ENCODE results near the gene EFCAB6.

Gene EFCAB6

DNA sequence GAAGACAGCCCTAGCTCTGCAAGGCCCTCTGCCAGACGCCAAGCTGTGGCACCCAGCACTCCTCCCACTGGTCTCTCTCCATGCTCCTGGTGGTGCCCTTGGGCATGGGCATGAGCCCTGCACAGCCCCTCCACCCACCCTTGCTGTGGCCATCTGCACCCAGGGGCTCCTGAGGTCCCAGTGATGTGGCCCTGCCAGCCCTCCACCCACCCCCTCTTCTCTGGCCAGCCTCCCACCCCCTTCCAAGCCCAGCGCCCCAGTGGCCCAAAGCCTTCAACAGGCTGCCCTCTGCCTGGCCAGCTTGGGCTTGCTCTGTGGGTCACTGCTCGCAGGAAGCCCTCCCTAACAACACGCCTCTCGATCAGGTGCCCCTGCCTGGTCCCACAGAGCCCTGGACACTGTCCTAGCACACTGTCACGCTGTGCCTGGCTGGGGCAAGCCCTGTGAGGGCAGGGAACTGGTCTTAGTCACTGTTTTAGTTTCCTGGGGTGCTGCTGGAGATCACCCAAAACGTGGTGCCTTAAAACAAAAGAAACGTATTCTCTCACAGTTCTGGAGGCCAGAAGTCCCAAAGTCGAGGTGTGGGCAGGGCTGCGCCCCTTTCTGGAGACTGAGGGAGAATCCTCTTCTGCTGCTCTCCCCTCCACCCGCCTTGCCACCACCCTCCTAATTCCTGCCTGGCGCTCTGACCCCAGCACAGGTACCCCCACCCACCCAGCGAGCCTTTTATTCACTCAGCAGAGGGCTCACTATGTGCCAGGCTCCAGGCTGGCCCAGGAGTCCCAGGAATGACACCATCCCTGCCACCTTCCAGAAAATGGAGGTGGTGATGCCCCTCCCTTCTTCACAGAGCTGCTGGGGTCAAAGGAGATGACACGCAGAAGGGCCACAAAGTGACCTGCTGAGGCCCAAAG is 35.5 kb upstream of the EFCAB6 start:
- no peak for DNase-seq

DNA sequence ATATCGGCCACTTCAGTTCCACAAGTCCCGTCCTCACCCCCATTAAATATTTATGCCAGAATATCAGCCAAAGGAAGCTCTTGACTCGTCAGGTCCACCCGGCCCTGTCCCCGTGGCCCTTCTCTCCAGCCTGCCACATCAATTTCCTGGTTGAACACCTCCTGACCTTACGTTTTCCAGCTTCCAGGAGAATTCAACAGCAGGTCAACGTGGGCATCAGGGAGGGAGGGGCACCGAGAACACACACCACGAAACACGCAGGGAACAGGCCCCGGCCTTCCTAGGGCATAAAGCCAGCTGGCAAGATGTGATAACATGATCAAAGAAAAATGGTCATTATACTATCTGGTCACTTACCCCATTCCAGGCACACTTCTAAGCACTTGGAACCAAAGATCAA is 34.9 kb upstream of the EFCAB6 start:
- no peak for DNase-seq

DNA sequence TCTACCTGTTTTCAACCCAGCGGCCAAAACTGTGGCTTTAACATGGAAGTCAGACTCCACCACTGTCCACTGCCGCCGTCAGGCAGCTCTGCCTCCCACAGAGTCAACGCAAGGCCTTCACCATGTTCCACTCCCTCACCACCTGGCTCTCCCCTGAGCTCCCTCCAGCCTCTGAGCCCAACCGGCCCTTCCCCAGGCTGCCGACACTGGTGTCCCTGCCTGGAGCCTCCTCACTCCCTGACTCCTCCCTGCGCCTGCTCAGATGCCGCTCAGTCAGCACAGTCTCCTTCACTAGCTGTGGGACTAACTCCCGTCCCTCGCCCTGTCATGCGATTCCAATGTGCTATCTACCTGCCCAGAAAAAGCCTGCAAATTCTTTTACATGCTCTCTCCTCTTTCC is 33.9 kb upstream of the EFCAB6 start:
- DNase-seq, result no peak

DNA sequence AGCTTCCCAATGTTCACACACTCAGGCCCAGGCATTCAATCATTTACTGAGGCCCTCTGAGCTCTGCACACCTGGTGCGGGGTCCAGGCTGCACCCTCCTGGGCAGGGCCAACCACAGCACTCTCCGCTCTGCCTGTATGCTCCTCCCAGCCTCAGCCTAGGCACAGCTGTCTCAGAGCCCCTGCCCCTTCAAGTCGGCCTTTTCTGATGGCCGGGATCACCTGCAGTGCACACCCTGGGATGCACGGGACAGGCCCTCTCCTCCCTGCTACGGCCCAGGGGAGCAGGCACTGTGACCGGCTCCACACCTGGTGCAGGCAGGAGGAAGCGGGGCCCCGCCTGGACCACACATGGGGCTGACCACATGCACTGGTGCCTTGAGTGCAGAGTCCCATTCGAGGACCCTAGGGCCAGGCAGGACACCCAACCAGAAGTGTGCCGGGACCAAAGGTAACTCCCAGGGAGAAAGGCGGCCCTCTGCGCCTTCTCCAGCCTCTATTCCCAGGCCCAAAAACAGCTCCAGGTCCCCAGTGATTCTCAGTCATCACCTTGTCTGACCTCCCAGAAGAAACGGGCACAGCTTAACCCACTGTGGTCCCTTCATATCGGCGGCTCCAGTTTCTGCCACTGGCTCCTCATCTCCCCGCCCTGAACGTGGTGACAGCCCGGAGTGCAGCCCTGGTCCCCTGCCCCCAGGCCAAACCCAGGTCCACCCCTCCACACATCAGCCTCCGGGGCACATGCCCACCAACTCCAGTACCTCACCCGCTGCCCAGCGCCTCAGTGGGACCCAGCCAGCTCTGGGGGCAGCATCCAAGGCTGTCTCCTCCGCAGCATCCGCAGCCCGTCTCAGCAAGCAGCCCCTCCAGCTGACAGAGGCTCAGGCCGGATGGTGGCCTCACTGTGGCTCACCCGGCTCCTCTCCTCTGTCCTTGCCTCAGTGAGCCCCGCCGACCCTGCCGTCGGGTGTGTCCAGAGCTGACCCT is 32.7 kb upstream of the EFCAB6 start:
- DNase-seq, result no peak

DNA sequence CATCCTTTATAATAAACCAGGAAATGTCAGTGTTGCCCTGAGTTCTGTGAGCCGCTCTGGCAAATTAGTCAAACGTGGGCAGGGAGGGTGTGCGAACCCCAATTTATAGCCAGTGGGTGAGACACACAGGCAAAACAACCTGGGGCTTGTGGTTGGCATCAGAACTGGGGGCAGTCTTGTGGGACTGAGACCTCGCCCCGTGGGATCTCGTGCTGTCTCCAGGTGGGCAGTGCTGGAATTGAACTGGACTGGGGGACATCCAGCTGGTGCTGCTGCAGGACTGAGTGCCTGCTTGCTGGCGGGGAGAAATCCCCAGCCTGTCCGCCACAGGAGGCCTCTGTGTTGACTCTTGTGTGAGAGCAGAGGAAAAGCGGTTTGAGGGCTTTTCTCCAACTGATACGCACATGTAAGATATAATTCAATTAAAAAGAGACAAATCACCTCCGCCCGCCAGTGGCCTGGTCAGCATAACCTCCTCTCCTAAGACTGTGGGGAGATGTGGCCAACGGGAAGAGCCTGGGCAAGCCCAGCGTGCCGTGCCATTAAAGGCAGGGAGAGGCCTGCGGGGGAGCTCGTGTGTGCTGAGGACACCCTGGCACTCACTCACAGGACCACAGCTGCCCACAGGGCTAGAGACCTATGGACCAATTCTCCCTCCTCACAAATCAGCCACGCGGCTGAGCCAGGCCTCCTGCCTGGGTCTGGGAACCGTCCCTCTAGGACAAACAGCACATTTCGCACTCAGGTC is 31.9 kb upstream of the EFCAB6 start:
- no peak for DNase-seq

DNA sequence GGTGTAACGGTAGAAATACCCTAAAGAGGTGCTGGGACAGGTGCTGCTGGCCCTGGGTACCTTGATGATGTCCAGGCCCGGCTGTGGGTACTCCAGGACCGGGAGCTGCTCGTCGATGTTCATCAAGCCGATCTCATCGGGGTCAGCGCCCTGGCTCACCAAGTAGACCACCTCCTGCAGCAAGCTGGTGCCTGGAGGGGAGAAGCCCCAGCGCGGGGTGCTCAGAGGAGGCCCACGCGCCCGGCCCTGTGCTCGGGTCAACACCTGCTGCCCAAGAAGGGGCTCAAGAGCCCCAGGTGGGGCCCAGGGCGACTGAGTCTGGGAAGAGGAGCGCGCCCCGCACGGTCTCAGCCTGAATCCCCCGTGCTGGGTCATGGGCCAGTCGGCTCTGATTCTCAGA is 29.6 kb upstream of the EFCAB6 start:
- no peak for DNase-seq

DNA sequence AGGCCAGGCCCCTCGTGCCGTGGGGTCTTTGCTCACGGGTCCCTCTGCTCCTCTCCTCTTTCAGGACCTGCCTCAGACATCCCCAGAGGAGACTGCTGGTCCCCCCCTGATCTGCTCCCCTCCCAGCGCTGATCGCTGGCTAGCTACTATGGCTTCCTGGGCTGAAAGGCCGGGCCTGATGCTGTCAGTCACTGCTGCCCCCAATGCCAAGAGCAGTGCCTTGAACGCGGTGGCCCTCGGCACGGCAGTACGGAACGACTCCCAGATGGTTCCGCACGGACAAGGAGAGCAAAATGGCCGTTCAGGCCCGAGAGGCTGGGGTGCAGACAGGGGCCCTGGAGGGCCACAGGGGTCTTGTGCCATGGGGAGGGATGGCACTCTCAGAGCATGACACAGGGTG is 28.7 kb upstream of the EFCAB6 start:
- no peak for DNase-seq

DNA sequence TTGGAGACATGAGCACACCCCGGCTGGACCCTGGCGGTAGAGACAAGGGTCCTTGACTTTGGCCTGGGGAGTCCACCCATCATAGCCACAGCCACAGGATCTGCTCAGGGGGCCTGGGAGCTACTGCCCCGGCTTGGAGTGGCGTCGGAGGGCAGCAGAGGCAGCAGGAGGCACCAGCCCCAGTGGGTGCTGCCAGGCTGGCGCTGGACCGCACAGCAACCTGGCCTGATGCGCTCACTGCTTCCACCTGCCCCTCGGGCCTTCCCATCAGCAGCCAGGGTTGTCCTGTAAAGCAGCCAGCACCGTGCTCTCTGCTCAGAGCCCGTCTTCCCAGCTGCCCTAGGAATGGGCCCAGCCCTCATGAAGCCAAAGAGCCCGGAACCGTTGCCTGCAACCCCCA is 28.3 kb upstream of the EFCAB6 start:
- no peak for DNase-seq

DNA sequence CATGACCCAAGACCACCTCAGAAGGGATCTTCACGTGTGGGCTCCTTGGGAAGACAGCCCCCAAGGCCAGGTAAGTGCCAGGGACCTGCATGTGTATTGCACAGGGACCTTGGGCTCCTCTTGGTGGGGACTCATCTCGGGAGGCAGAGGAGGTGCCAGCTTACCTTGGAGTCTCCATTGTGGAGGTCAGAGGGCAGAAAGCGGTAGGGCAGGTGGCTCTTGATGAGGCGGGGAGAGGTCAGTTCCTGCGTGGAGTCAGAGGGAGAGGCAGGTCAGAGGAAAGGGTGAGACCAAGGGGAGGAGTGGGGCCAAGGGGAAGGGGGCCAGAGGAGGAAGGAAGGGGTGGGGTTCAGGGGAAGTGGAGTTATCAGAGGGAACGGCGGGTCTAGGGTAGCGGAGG is 27.7 kb upstream of the EFCAB6 start:
- DNase-seq, result no peak

DNA sequence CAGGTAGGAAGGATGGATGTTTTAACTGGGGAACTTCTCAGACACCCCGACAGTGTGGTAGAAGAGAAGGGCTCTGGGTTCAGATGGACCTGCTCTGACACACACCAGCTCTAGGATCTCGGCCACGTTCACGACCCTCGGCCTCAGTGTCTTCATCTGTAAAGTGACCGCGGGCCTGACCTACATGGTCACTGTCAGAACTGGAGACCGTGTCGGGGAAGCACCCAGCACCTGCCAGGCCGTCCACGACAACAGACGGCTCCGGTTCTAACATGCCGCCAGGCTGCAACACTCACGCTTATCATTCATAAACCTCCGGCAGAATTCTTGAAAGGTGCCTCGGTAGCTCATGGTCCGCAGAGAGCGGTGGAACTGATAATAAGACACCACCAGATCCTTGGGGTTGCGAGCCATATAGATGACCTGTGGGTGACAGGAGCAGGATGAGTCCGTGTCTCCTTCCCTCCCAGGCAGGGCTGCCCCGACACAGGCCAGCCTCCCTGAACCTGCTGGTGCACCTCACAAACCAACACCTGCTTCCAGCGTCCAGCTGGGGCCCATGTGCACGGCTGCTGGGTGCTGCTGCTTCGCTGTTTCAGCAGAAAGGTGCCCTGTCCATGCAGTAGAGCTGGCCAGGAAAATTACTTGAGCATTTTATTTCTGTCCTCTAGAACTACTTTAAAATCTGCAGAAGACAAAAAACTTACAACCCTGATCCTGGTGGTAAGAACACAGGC is 26.6 kb upstream of the EFCAB6 start:
- no peak for DNase-seq

DNA sequence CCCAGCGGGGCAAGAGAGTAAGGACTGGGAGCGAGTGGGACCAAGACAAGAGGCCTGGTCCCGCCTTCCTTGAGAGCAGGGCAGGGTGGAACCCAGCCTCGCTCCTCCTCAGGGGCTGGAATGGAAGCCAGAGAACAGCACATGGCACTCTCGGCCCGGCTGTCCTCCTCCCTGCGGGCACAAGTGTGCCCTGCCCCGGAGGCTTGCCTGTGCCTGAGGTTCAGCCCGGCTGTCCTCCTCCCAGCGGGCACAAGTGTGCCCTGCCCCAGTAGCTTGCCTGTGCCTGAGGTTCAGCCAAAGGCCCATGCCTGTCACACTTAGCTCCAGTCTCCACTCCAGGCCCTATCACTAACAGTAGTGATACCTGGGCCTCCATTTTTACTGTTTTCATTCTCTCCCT is 26.1 kb upstream of the EFCAB6 start:
- no peak for DNase-seq

DNA sequence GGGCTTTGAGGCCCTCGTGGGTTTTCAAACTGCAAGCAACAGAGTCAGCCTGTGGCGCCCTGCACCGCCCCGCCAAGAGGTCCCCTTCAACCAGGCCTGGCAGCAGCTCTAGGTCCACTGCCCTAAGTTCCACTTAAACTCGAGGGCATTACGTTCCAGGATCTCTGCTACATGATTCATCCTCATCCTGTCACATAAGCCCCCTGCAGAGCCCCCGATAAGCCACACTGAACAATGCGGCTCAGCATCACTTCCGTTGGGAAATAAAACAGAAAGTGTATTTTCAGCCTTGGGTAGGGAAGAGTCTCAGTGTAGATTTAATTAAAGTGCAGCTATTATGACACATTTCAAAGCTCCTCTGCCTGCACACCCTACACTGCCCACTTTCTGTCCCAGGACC is 25.6 kb upstream of the EFCAB6 start:
- no peak for DNase-seq

DNA sequence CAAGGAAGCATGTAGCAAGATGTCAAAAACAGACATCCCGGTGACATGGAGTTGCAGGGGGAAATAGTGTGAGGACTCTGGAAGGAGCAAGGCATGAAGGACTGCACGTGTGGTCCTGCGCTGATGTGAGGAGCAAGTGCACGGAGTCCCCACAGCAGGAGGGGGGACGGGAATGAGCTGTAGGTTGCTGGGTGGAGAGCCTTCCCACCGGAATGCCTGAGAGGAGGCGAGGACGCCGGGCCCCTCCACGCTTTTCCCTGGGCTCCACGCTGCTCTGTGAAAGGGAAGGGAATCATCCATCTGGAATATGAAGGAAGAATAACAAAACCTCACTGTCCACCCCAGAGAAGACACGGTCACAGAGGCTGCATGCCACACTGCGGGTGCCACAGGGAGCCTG is 23.6 kb upstream of the EFCAB6 start:
- DNase-seq, result no peak

DNA sequence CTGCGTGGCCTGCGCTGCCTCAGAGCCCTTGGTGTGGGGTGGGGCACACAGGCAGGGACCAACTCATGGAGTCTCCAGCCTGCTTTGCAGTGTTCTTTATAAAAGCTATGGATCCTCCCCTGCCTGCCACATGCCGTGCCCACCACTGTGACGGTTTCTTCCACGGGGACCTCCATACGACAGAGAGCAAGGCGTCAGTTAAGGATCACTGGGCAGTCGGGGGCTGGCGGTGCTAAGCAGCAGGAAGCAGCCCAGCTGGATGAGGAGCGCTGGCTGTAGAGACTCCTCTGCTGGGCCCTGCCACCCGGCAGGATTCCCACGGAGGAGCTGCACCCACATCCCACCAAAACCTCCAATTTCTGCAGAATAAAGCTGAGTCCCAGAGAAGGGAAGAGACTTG is 23.1 kb upstream of the EFCAB6 start:
- DNase-seq, result no peak

DNA sequence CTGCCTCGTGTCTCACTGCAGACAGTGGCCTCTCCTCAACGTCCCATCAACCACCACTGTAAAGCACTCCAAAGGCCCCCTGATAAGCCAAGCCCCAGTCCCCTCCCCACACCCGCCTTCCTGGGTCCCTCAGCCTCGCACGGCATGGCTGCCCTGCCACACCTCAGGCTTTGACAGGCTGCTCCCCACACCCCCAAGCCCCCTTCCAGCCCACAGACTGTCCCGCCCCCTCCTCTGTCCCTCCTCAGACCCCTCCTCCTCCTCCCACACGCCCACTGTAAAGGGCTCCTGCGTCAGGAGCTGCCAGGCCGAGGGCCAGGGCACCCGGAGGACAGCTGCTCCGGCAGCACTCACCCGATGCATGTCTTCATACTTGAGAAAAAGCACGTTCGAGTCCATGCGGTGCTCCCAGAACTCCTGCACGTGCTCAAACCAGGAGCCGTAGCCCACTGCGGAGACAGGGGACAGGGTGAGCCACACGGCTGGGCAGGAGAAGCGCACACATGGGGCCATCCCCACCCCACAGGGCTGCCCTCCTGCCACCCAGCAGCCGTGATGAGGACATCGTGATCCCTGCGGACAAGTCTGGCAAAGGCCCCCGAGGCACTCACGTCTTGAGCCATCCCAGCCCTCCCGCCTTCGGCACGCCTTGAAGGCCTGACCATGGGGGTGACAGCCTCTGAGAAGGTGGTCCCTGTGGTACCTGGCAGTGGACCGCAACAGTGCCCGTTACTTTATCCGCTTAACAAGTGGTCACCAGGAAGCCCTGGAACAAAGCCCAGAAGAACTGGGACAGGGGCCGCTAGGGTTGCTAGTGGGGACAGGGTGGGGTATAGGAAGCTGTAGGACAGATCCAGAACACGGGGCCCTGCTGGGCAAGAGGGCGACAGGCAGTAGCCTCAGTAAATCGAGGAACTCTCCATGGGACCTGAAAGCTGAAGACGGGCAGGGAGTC is 21.5 kb upstream of the EFCAB6 start:
- no peak for DNase-seq

DNA sequence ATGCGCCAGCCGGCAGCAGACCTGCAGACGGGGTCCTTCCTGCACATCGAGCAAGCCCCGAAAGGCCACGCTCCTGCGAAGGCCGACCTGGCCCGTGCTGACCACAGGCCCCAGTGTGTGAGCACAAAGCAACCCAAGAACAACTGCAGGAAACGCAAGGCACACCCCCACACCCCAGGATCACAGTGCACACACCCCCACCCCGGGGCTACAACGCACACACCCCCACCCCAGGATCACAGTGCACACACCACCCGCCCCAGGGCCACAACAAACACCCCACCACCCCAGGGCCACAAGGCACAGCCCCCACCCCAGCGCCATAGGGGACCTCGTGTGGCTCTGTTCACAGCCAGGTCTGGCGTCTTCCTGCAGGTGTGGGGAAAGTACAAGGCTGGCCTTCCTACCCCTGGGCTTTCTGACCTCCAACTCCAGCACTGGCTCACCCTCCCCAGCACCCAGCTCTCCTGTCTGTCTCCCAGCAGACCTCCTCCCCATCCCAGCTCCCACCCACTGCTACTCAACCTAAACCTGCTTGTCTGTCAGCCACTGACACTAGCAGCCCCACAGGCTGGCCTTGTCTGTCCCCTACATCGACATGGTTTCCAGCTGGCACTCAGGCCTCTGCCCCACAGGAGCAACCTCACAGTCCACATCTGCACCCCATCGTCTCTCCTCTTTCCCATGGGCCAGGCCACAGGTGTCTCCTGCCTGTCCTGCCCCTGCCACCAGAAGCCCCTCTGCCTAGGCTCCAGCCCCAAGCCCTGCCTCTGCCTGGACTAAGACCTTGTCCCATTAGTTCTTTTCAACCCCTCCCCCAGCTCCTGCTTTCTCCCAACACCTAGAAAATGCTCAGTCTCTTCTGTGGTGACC is 20.5 kb upstream of the EFCAB6 start:
- no peak for DNase-seq

DNA sequence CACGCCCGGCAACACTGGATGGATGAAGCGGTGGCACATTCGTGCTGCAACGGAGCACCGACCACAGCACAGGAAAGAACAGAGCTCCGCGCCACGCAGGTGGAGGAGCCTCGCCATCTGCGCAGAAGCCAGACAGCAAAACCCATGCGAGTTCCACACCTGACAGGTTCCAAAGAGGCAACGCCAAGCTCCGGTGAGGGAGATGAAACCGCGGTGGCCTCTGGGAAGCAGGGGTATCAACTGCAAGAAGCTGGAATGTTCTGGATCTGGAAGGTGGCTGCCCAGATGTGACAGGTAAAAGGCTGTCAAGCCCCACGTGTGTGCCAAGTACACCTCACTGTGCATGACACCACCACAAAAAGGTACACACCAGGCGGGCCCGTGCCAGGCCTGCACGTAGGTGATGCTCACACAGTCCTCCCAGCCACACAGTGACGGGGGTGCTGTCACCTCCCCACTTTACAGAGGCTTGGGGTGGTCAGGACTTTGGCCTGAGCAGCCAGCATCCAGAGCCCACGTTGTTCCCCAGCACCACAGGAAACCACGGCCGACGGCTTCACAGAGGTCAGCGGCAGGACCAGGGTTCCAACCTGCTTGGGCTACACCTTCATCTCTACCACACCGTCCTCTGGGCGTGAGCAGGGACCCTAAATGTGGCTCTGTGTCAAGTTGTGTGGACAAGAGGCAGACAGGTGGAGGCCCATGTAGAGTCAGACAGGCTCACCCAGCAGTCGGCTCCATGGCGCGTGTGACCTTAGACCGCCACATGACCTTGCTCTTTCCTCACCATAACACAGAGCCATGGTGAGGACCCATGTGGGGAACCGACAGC is 19.7 kb upstream of the EFCAB6 start:
- no peak for DNase-seq

DNA sequence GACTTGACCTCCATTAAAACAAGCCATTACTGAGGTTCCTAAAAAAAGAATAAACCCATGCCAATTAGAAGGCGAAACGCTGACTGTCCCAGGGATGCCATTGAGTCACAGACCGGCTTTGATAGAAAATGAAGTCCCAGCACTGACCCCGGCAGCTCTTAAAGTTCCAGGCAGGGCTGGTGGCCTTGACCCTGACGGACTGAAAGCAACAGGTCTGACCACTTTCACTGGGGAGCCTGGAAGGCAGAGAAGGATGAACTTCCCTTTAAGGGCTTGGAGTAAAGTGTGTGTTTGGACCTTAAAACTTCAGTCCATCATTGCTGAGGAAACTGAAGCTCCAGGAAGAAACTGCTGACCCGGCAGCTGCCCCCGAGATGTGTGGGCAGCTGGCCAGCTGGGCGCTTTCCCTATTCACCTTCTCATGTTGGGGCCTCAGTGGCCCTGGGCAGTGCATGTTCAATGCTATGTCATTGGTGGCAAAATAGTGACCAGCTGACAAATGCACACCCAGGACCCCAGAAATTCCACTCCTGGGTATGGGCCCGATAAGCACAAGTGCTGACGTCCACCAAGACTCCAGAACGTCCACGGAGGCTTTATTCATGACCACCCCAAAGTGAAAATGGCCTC is 18.9 kb upstream of the EFCAB6 start:
- no peak for DNase-seq
